Cardiac muscle cell (in vitro differentiated cells and primary cell): Measurements from ENCODE around the gene CHCHD6. TPM values are rescaled to one million over a fixed set of nuclear protein-coding genes. Genes with fewer than 3 reads are reported as not detected.
"Not testable (repeated sequence)": the region's sequence is repeated elsewhere in the genome, so short reads cannot be mapped to it uniquely, and the experiment has no call there.

Experiments used
- DNase-seq, 2 donors: peaks; one replicate each; pipeline versions ENCODE4 v3.0.0 to v3.0.0-alpha.2; 2010 to 2017; ENCODE audit warnings: low read depth in 1 of 2, low spot score in 1 of 2
- H3K27ac ChIP-seq: fragments of 200-600 bp; sonication (generic); 2 replicates; pipeline ENCODE4 v1.5.1; 2016
- H3K27me3 ChIP-seq: fragments of 200-600 bp; sonication (generic); 2 replicates; pipeline ENCODE4 v1.6.0; 2016; ENCODE audit warnings: control low read depth
- H3K36me3 ChIP-seq: fragments of 200-600 bp; sonication (generic); 2 replicates; pipeline ENCODE4 v1.5.1; 2016; ENCODE audit warnings: control low read depth
- H3K4me1 ChIP-seq: fragments of 200-600 bp; sonication (generic); 2 replicates; pipeline ENCODE4 v1.8.1; 2017; ENCODE audit warnings: low read depth, mild to moderate bottlenecking, mixed run types
- H3K4me3 ChIP-seq: fragments of 200-600 bp; sonication (generic); 2 replicates; pipeline ENCODE4 v1.5.1; 2016; ENCODE audit warnings: mild to moderate bottlenecking
- H3K9me3 ChIP-seq: fragments of 200-600 bp; sonication (generic); 2 replicates; pipeline ENCODE4 v1.5.1; 2017; ENCODE audit warnings: low read depth, mild to moderate bottlenecking, control low read depth
- polyA plus RNA-seq: library from polyadenylated mRNA; unstranded; fragments of >200 nt; fragmentation: Nextera tagmentation; extraction: Ambion mirVana; gene quantifications from 2 replicates; pipeline ENCODE4 v1.2.1, GENCODE V29; 2016
- total RNA-seq: library from RNA; depleted of rRNA; stranded (reverse); fragments of >200 nt; gene quantifications from 2 replicates; pipeline ENCODE4 v1.2.3, GENCODE V29; 2016
- TF ChIP-seq, protein P1 (sequence below): IDR thresholded peaks from 2 replicates; pipeline ENCODE4 v1.5.1; 2012; ENCODE audit warnings: low read depth, mild to moderate bottlenecking, low read length

The CHCHD6 gene
- total and polyA plus RNA-seq, 2 experiments from 2014 or later, result 76.0 to 102 TPM

DNA sequence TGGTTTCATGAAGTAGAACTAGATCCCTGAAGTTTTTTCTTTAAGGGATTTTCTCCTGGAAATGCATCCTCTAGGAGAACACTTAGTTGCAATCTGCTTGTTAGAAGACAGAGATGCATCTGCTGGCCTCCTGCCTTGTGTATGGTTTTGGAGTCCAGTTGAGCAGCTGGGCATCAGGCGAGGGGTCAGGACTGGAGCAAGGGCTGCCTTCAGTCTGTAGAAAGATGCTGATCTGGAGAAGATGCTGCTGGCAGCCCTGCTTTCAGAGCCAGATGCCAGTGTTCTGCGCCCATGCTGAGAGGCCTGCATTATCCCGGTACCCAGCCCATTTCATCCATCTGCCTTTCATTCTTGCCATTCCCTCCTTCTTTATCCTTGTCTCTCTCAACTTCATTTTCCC lies 77.4 kb downstream of the CHCHD6 start:
- DNase-seq, result no peak
- H3K27ac ChIP-seq, result no peak overlapping the region
- H3K4me1 ChIP-seq, result peaks cover 10% of the 10 kb centered on the region
- H3K27me3 ChIP-seq, result no peaks in the 10 kb centered on the region
- no peak overlapping the region for H3K4me3 ChIP-seq
- no peaks in the 10 kb centered on the region for H3K9me3 ChIP-seq
- TF ChIP-seq, protein P1, sequence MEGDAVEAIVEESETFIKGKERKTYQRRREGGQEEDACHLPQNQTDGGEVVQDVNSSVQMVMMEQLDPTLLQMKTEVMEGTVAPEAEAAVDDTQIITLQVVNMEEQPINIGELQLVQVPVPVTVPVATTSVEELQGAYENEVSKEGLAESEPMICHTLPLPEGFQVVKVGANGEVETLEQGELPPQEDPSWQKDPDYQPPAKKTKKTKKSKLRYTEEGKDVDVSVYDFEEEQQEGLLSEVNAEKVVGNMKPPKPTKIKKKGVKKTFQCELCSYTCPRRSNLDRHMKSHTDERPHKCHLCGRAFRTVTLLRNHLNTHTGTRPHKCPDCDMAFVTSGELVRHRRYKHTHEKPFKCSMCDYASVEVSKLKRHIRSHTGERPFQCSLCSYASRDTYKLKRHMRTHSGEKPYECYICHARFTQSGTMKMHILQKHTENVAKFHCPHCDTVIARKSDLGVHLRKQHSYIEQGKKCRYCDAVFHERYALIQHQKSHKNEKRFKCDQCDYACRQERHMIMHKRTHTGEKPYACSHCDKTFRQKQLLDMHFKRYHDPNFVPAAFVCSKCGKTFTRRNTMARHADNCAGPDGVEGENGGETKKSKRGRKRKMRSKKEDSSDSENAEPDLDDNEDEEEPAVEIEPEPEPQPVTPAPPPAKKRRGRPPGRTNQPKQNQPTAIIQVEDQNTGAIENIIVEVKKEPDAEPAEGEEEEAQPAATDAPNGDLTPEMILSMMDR, result no peak
- no peaks in the 10 kb centered on the region for H3K36me3 ChIP-seq

- Histone ChIP-seq H3K36me3 (no peaks in the 10 kb centered on the region), H3K27ac (no peak overlapping the region), H3K4me1 (peaks cover 9% of the 10 kb centered on the region), H3K4me3 (no peak overlapping the region), H3K9me3 (no peaks in the 10 kb centered on the region), H3K27me3 (no peaks in the 10 kb centered on the region)
- TF ChIP-seq, protein P1, result no peak
- DNase-seq, result peak; percentile 4 to 79
Measured at GRCh38 chr3:126781889-126782491, 78.0 kb downstream of the CHCHD6 start.

- DNase-seq, result peak in 1 of 2 donors; percentile 84
- Histone ChIP-seq H3K9me3 (no peaks in the 10 kb centered on the region), H3K27ac (no peak overlapping the region), H3K27me3 (no peaks in the 10 kb centered on the region), H3K36me3 (no peaks in the 10 kb centered on the region), H3K4me1 (peaks cover 4% of the 10 kb centered on the region), H3K4me3 (no peak overlapping the region)
- TF ChIP-seq, protein P1, result no peak
Measured at GRCh38 chr3:126782536-126782935, 78.5 kb downstream of the CHCHD6 start.

- Histone ChIP-seq H3K27ac (no peak overlapping the region), H3K9me3 (no peaks in the 10 kb centered on the region), H3K4me1 (peaks cover 2% of the 10 kb centered on the region), H3K27me3 (no peaks in the 10 kb centered on the region), H3K36me3 (no peaks in the 10 kb centered on the region), H3K4me3 (no peak overlapping the region)
- TF ChIP-seq, protein P1, result no peak
- DNase-seq, result no peak
Measured at GRCh38 chr3:126784254-126784653, 80.2 kb downstream of the CHCHD6 start.

- not testable (repeated sequence) for H3K27me3 ChIP-seq, H3K9me3 ChIP-seq, H3K27ac ChIP-seq, DNase-seq, H3K4me1 ChIP-seq, H3K4me3 ChIP-seq, H3K36me3 ChIP-seq
Measured at GRCh38 chr3:126791320-126791719, 87.3 kb downstream of the CHCHD6 start.

DNA sequence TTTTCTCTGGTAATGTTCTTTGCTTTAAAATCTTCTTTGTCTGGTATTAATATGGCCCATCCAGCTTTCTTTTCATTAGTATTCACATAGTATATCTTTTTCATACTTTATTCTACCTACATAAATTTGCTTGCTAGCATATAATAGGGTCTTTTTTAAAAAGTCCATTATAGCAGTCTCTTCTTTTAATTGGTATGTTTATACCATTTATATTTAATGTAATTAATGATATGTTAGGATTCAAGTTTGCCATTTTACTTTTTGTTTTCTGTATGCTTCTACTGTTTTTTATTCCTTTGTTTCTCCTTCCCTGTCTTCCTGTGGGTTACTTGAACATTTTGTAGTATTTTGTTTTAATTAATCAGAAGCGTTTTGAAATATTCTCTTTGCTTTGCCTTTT lies 89.0 kb downstream of the CHCHD6 start:
- Histone ChIP-seq H3K9me3 (no peaks in the 10 kb centered on the region), H3K27me3 (no peaks in the 10 kb centered on the region), H3K36me3 (no peaks in the 10 kb centered on the region), H3K27ac (no peak overlapping the region), H3K4me3 (no peak overlapping the region), H3K4me1 (no peaks in the 10 kb centered on the region)
- TF ChIP-seq, protein P1, result no peak
- DNase-seq, result no peak
